ENCODE data around the gene ARHGAP30.

- TF ChIP-seq CEBPB (IDR thresholded peaks at IDR 0.05): no peak
- TF ChIP-seq USF1 (IDR thresholded peaks at IDR 0.05): no peak
- no peak for TF ChIP-seq TAF1 (IDR thresholded peaks at IDR 0.05; ENCODE audit: low read depth)
- no peak for TF ChIP-seq YY1 (IDR thresholded peaks at IDR 0.05; ENCODE audit: low read depth)
- no peak for TF ChIP-seq CREB1 (IDR thresholded peaks at IDR 0.05; ENCODE audit: low read depth)
- TF ChIP-seq EP300 (IDR thresholded peaks at IDR 0.05; ENCODE audit: borderline replicate concordance): no peak
Observed at GRCh38 chr1:161085165-161085564, 15.5 kb upstream of the ARHGAP30 start.

Measured in Ishikawa (cell line).